Measurements from ENCODE around the gene PRRT1B.
A peak's percentile ranks its signal among the peaks of the same experiment; 100 is the strongest.
"Not testable (repeated sequence)": the region's sequence is repeated elsewhere in the genome, so short reads cannot be mapped to it uniquely, and the experiment has no call there.

Gene PRRT1B

DNA sequence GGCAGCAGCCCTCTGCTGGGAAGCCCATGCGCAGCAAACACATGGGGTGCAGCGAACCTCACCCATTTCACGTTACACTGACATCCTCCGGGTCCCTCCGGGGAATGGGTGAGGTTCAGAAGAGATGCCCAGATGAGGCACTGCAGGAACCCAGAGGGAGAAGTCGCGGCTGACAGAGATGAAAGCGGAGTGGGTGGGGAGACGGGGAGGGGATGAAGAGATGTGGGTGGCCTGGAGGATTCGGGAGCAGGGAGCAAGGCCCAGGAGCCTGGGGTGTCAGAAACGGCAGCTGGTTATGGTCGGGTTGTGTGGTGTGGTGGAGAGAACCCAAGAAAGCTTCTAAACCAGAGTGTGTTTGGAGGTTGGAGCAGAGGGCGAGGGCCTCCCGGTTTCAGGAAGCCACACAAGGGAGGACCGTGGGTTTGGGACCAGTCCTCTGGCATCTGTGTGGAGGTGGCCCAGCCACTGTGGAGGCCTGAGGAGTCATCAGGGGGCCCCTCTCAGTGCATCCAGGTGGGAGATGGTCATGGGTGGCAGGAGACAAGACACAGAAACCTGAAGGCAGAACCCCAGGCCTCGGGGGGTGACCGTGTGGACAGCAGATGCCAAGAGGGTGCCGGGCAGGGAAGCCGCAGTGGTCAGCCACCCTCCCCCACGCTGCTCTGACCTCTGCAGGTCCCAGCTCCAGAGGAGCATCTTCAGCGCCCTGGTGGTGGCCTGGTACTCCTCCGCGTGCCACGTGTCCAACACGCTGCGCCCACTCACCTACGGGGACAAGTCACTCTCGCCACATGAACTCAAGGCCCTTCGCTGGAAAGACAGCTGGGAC lies 22.9 kb upstream of the PRRT1B start:
- no peak for DNase-seq (ENCODE audit: low read depth)

DNA sequence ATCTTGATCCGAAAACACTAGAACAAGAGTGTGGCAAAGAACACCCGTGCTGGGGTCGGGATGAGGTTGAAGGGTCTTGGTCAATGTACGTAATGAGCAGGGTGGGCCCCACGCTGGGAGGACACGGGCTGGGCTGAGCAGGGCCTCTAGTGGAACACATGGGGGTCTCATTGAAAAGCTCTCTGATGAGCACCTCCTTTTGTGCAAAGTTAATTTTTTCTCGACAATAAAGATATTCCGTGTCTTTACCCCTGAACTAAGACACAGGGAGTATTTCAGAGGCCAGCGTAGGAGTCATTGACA lies 22.3 kb upstream of the PRRT1B start:
- DNase-seq (ENCODE audit: low read depth): no peak

DNA sequence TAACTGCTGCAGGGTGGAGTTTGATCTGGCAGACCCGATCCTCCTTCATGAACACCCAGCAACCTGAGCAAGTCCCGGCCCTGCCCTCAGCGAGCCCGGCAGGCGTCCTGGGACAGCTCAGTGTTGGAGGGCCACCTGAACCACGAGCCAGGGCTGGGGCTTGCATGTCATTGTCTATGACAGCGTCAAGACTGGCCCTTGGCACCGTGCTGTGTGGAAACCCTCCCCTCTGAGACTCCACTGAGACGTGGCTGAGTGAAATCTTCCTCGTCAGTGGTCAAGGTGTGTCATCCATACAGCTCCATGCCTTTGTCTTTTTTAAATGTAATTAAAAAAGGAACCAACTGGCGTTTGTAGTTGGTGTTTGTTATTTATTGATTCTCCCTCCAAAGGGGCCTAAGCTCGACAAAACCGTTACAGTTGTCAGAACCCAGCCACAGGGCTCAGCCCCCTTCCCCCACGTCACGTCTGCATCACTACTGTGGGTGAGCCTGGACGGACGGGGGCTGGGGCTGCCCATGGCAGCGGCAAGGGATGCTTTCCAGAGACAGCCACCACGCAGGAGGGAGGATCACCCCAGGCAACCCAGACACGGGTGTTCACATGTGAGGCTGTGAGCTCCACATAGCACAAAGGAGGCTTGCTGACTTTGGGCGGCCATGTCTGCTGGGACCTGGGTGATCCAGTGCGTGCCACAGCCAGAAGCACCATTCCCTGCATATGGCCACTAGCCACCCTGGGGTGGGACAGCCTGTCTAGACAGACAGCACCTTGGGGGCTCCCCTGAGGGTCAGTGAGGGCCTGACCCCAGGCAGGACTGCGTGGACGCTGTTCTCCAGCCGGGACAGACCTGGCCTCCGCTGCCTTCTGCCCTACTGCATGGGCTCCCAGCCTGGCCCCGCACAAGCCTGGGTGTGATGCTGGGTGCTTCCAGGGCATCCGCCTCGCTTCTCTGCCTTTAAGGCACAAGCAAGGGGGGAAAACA lies 21.6 kb upstream of the PRRT1B start:
- DNase-seq (ENCODE audit: low read depth): no peak

DNA sequence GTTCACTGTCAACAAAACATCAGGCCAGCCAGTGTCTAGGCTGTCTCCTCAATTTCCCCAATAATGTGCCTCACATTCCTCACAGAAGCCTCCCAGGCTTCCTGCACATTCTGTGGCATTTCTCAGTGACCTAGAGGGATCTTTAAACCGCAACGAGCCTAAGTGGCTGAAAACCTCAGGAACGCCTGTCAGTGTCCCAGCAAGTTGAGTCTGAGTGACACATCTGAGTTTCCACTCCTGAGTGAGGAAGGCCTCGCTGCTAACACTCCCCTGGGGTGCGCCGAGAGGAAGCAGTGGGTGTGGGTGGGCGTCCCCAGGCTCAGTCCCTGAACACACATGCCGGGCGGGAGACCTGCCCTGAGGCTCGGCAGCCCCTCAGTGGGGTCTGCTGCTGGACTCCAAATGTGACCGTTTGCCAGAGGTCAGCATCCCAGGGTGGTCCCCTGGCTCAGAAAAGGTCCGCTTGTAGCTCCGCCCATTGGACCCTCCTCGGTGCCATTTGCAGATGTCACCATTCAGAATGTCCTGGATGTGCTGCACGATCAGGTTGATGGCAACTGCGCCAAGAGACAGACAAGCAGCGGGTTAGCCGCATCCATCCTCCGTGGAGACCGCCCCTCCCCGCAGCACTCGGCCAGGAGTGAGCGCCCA lies 20.5 kb upstream of the PRRT1B start:
- DNase-seq (ENCODE audit: low read depth): no peak

DNA sequence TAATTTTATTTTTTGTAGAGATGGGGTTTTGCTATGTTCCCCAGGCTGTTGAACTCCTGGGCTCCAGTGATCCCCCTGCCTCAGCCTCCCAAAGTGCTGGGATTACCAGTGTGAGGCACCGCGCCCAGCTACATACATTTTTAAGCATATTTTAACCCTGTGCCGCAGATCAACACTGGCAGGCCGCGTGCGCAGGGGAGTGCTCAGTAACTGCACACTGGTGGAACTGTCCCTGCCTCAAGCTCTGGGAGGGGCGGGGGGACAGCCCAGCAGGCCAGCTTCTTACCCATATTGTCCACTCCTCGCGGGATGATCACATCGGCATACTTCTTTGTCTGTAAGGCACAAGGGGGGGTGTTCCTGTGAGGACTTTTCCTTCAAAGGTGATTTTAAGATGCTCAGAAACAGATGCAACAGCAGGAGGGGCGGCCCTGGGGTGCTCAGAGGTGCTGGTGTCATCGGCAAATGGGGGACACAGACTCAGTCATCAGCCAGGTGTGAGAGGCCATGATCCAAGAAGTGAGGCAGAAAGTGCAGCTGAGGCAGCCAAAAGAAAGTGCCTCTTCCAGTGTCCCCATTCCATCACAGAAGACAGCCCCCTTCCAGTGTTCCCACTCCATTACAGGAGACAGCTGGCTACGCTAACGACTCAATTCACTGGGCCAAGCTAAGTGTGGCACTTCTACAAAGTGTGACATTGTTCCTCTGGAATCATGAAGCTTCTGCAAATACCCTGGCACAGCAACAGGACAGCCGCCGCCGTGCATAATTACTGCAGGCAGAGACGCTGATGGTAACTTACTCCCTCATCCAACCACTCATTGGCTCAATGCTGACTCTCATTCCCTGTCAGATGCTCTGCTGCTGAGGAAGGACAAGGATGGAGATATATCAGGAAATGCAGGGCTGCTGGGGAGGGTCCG lies 19.4 kb upstream of the PRRT1B start:
- DNase-seq (ENCODE audit: low read depth): no peak

DNA sequence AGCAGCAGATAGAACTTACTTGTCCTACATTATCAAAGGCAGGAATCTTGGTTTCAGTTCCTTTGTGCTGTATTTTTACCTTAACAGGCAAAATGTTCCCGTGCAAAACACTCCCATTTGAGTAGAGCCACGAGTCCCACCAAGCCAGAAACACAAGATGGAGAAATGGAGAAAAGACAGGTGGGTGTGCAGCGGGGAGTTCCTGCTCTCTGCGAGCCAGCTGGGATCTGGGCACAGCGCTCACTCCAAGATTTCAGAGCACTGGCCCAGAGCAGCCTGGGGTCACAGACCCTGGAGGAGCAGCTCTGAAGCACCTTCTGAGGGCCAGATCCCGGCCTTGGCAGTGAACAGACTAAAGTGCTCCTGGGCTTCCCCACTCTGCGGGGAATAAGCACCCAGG lies 17.1 kb upstream of the PRRT1B start:
- DNase-seq (ENCODE audit: low read depth): no peak

DNA sequence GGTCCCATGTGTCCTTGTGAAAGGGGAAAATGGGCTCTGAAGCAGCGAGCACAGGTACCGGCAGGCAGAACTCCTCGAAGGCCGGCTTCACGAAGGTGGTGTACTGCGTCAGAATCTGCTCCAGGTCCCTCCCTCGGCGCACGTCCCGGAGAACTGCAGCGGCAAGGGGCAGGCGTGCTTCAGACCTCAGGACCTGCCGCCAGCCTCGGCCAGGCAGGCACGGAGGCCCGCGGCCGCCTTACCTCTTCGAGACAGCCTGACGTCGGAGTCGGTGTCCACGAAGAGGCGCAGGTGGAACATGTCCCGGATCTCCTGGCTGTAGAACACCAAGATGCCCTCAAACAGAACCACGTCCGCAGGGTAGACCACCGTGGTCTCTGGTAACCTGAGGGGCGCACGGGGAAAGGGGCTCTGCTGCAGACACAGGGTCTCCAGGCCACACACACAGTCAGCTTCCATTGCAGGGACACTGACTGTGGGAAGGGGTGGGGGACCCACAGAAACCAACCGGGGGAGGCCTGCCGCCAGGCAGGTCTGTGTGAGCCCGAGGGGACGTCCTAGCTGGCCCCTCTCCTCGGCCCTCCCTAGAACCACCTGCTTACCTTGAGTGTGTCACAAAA lies 16.3 kb upstream of the PRRT1B start:
- DNase-seq (ENCODE audit: low read depth): no peak

DNA sequence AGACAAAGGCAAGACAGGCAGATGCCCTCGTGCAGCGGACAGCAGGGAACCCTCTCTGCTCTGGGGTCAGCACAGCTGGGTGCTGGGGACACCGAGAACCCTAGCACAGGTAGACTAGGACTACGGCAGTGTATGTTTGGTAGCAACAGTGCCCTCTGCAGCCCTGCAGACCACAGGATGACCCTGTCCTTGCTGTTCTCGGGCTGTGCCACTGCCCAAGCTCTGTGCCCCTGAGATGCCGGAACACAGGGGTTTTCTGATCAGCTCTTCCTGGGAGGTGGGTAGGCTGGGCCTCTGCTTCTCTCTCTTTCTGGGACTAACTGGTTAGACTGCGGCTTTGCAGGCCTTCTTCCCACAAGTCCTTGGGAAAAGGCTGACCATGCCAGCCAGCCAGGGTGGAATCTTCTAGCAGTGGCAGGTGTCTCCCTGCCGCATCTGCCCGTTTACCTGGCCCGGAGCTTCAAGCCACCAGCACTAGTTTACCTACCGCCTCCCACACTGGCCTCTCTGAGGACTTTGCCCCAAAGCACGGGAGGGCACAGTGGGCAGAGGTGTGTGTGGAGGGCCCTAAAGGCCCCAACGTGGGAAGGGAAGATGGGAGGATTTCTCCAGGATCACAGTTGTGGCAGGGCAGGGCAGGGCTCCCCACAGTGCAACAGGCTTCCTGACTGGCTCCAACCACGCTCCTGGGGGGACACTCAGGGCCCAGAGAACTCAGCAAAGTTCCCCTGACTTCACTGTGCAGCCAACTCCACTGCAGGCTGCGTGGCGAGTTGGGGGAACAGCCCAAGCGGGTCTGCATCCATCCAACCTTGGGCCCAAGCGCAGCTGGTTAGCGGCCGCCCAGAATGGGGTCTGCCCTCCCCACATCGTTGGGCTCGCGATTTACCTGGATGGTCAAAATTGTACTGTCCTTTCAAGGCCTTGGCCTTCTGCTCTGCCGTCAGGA lies 15.5 kb upstream of the PRRT1B start:
- no peak for DNase-seq (ENCODE audit: low read depth)

DNA sequence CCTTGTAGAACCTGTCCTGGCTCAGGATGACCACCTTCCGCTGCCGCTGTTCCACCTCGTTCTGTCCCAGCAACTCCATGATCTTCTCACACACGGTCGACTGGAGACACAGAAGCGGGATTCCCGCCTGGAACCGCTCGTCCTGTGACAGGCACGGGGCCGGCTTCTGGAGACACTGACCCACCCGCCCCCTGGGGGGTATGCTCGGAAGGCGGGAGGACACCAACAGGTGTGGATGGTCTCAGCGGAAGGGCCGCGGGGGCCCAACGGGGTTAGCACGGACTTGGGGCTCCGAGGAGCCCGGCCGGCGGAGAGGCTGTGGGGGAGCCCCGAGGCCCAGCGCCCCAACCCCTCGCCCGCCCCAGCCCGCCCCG lies 14.8 kb upstream of the PRRT1B start:
- no peak for DNase-seq (ENCODE audit: low read depth)

DNA sequence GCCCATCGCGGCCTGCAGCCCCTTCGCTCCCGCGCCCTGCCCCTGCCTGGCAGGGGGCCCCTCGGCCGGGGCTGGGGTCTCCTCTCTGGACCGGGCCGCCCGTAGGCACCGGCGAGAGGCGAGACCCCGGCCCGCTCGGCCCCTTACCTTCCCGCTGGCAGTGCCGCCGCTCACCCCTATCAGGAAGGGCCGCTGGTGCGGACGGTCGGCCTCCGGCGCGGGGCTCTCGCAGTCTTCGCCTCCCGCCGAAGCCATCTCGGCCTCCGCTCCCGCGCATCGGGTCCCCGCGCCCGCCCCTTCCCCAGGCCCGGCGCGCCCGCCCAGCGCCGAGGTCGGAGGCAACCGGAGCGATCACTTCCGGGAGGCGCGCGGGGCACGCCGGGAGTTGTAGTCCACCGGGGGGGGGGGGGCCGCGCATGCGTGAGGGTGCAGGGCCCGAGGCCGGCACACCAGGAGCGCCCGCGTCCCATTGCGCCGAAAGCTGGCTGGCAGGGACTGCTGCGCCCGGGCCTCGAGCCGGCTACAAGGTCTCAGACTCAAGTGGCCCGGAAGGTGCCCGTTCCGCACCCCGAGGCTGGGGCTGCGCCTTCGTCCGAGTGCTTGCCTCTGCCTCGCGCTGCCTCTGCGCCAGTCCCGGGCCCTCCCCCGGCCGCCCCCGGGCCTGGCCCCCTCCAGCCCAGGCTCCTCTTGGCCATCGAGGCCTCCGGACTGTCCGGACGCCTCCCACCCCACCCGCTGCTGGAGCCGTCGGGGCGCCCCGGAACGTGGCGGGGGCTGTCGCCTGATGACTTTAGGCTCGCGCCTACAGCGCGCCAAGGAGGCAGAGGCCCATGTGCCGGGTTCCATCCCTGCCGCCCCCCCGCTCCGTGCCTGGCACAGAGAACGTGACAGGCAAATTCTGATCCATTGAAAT lies 14.1 kb upstream of the PRRT1B start, which contains the start of gene UCK1:
TSS of gene UCK1 (minus strand) at position 344 of the 913 bp plus-strand sequence. CDS start at position 255, 89 bp downstream.
- peak; percentile 61 for DNase-seq (ENCODE audit: low read depth)

DNA sequence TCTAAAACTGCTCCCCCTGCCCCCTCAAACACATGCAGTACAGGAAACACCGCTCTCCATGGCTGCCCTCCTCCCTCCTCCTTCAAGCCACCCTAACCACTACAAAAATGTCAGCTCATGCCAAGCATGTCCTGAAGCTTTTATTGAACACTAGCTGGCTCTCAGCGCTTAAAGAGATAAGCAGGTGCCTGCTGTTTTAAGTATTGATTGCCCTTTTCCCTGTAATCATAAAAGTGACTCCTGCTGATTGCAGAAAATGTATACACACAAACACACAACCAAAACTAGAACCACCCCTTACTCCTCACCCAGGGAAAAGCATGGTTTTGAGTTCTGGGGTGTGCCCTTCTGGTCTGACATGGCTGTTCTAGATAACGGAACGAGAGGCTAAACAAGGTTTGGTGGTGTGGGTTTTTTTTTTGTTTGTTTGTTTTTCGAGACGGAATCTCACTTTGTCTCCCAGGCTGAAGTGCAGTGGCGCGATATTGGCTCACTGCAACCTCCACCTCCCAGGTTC lies 10.5 kb upstream of the PRRT1B start:
- peak; percentile 7 for DNase-seq (ENCODE audit: low read depth)

DNA sequence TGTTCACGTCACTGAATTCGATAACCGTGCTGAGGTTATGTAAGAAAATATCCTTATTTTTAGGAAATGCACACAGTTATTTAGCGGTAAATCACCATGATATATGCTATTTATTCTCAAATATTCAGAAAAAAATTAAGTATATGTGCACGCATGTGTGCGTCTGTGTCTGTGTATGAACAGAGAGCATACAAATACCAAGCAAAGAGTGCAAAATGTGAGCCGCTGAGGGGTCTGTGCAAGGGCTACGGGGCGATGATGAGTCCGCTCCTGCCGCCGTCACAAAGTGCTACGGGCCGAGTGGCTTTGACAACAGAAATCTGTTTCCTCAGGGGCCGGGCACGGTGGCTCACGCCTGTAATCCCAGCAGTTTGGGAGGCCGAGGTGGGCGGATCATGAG lies 7.4 kb upstream of the PRRT1B start:
- DNase-seq (ENCODE audit: low read depth): no peak

DNA sequence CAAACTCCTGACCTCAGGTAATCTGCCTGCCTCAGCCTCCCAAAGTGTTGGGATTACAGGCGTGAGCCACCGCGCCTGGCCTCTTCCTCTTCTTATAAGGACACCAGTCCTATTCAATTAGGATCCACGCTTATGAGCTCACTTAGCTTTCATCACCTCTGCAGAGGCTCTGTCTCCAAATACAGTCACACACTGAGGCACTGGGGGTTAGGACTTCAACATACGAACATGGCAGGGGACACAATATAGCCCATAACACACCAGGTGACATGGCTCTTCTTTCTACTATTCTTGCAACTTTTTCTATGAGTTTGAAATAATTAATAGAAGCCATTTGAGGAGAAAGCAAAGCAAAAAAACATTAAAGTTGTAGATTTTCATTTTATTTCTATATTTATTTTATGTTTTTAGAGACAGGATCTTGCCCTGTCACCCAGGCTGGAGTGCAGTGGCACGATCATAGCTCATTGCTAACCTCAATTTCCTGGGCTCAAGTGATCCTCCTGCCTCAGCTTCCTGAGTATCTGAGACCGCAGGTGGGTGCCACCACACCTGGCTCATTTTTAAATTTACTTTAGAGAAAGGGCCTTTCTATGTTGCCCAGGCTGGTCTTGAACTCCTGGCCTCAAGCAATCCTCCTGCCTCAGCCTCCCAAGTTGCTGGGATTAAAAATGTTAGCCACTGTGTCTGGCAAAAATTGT lies 6.0 kb upstream of the PRRT1B start:
- peak; percentile 15 for DNase-seq (ENCODE audit: low read depth)

DNA sequence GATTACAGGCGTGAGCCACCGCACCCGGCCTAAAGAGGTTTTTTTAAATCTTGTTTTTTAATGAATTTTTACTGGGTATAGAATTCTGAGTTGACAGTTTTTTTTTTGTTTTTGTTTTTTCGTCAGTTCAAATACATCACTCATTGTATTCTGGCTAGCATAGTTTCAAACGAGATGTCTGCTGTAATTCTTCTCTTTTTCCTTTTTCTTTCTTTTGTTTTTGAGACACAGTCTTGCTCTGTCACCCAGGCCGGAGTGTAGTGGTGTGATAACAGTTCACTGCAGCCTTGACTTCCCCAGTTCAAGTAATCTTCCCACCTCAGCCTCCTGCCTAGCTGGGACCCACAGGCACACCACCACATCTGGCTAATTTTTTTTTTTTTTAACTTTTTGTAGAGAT lies 2.2 kb upstream of the PRRT1B start:
- DNase-seq (ENCODE audit: low read depth): no peak

DNA sequence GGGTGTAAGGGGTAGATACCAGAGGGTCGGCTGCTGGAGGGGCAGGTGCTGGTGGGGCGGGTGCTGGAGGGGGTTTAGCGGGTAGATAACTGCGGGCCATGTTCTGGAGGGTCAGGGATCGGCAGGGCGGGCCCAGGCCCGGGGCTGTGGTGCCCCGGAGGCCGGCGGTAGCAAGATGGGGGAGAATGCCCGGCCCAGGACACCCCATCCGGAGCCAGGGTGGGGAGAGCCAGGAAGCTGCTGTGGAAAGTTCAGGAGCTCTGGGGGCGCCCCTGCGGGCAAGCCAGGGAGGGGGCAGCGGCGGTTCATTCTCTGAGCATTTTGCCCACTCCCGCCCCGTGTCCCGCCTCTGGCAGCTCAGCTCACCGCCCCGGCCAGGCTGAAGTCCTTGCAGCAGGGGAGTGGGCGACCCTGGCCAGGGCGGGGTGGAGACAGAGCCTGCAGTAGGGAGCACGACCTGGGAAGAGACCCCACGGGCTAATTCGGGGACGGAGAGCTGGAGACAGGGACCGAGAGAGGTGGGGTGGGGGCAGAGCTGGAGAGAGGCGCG lies 538 bp downstream of the PRRT1B start:
- DNase-seq (ENCODE audit: low read depth): no peak

DNA sequence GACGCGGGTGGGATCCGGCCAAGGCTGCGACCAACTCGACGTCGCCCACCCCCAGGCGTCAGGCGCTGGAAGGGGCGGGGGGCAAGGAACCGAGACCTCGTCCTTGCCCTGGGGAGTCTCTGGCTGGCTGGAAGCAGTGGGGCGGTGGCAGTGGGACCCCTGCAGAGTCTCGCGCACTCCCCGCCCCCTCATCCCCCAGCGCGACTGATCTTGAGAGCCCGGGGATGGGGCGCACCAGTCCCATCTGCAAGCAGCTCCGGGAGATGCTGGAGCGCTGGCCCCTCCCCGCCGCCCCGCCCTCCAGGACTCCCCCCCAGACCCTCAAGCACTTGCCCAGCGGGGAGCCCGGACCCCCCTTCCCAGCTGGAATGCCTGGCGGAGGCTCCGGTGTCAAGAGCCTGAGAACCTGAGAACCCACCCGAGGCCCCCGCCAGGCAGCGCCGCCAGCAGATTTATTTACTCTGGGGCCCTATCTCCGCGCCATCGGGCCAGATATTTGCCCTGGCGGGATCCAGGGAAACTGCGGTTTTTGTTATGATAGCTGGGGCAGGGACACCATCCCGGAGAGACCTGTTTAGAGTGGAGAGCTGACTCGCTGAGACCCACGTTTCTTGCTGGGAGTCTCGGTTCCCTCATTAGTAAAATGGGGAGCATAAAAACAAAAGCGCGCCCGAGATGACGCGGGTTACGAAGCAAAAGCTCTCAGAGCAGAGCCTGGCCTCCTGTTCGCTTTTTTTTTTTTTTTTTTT lies 1.2 kb downstream of the PRRT1B start:
- no peak for DNase-seq (ENCODE audit: low read depth)

DNA sequence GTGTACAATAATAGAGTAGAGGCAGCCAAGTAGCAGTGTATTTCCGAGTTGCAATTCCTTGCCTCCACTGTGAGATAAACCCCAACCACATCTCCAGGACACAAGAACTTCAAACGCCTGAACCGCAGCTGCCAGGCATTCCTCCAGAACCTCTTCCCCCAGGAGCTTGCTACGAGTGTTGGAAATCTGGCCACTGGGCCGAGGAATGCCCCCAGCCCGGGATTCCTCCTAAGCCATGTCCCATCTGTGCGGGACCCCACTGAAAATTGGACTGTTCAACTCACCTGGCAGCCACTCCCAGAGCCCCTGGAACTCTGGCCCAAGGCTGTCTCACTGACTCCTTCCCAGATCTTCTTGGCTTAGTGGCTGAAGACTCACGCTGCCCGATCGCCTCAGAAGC lies 3.9 kb downstream of the PRRT1B start:
- DNase-seq (ENCODE audit: low read depth): not testable (repeated sequence)

Data from activated T-helper 1 cell treated with Interleukin-2 at 50 U/mL for 16 hours (primary cell).